Adipocyte (in vitro differentiated cells): ENCODE data around the gene PABPC1L2B.
"Not testable (repeated sequence)": the region's sequence is repeated elsewhere in the genome, so short reads cannot be mapped to it uniquely, and the experiment has no call there.

Source experiments
- DNase-seq: peaks from one replicate; pipeline ENCODE4 v3.0.0-alpha.2; 2015; ENCODE audit warnings: low read depth
- H3K27me3 ChIP-seq: replicated peaks from 2 replicates; pipeline ENCODE4 v1.7.0; 2013; ENCODE audit warnings: mild to moderate bottlenecking, low read length, moderate library complexity; ENCODE audit not compliant: control insufficient read depth, insufficient read depth
- H3K36me3 ChIP-seq: 2 replicates; pipeline ENCODE4 v1.7.0; 2013; ENCODE audit warnings: low read length, mild to moderate bottlenecking, moderate library complexity; ENCODE audit not compliant: control insufficient read depth, insufficient read depth, severe bottlenecking
- H3K4me1 ChIP-seq: 2 replicates; pipeline ENCODE4 v1.7.0; 2013; ENCODE audit warnings: mild to moderate bottlenecking, low read length, moderate library complexity; ENCODE audit not compliant: control insufficient read depth, insufficient read depth
- H3K4me3 ChIP-seq: 2 replicates; pipeline ENCODE4 v1.7.0; 2013; ENCODE audit warnings: mild to moderate bottlenecking, low read length, moderate library complexity
- H3K9ac ChIP-seq: 2 replicates; pipeline ENCODE4 v1.7.0; 2013; ENCODE audit warnings: mild to moderate bottlenecking, low read length, moderate library complexity
- H3K9me3 ChIP-seq: 2 replicates; pipeline ENCODE4 v1.7.0; 2013; ENCODE audit warnings: mild to moderate bottlenecking, low read length, moderate library complexity; ENCODE audit not compliant: control insufficient read depth

The PABPC1L2B gene

DNA sequence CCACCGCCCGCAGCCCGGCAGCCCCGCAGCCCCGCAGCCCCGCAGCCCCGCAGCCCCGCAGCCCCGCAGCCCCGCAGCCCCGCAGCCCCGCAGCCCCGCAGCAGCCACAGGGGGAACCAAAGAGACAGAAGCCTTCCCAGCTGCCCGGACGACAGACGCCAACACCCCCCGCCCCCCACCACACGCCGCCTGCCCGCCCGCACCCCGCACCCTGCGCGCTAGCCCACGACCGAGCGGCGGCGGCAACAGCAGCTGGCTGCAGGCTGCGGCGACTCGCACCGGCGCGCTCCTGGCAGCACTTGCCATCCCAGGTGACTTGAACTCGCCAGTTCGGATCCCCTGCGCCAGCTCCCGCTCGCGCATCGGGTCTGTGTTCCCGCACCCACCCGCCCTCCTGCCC, at the start of gene PABPC1L2B:
TSS of gene PABPC1L2B (plus strand) at position 207 of the 400 bp plus-strand sequence. CDS start 704 bp downstream, outside the sequence.
- not testable (repeated sequence) for DNase-seq, H3K9me3 ChIP-seq, H3K9ac ChIP-seq, H3K36me3 ChIP-seq, H3K4me1 ChIP-seq, H3K4me3 ChIP-seq, H3K27me3 ChIP-seq

DNA sequence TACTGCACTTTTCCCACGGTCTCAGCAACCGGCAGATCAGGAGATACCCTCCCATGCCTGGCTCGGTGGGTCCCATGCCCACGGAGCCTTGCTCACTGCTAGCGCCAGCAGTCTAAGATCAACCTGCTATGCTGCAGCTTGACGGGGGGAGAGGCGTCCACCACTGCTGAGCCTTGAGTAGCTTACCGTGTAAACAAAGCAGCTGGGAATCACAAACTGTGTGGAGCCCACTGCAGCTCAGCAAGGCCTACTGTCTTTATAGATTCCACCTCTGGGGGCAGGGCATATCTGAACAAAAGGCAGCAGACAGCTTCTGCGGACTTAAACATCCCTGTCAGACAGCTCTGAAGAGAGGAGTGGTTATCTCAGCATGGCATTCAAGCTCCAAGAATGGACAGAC, 42.8 kb upstream of the PABPC1L2B start:
- not testable (repeated sequence) for H3K36me3 ChIP-seq, H3K27me3 ChIP-seq, H3K4me1 ChIP-seq, H3K9ac ChIP-seq, DNase-seq, H3K4me3 ChIP-seq, H3K9me3 ChIP-seq

DNA sequence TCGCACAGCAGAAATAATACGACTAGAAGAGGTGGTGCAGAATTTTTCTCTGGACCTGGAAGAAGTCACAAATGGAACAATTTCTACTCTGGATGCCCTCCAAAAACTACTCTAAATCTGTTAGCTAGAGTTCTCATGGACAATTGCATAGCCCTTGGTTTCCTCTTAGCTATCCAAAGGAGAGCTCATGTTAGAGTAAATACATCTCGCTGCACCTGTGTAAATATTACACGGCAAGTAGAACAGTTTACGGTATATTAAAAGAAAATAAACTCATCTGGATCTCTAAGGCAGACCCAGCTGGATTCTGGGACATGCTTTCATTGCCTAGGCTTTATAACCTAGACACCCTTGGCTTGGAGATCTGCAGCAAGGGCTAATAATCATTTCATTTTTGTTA, 30.9 kb upstream of the PABPC1L2B start:
- not testable (repeated sequence) for H3K9me3 ChIP-seq, H3K27me3 ChIP-seq, DNase-seq, H3K4me3 ChIP-seq, H3K36me3 ChIP-seq, H3K4me1 ChIP-seq, H3K9ac ChIP-seq

DNA sequence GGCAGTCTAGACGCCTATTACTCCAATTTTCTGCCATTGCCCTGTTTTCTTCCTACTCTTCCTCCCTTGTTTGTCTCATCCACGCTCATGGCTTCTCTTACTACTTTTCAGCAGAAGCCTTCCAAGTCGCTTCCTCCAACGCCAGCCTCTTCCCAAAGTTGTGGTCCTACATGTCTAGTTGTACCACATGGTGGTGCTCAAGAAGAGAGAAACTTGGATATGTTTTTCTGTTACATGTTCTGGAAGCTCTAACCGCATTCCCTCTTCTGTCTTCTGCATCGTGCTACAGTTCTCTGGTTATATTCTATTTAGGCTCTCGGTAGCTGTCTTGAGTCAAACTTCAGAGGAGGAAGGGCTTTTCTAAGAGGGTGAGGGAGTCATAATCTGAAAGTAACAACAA, 27.9 kb upstream of the PABPC1L2B start:
- not testable (repeated sequence) for H3K27me3 ChIP-seq, H3K4me1 ChIP-seq, H3K9ac ChIP-seq, H3K36me3 ChIP-seq, H3K9me3 ChIP-seq, DNase-seq, H3K4me3 ChIP-seq

DNA sequence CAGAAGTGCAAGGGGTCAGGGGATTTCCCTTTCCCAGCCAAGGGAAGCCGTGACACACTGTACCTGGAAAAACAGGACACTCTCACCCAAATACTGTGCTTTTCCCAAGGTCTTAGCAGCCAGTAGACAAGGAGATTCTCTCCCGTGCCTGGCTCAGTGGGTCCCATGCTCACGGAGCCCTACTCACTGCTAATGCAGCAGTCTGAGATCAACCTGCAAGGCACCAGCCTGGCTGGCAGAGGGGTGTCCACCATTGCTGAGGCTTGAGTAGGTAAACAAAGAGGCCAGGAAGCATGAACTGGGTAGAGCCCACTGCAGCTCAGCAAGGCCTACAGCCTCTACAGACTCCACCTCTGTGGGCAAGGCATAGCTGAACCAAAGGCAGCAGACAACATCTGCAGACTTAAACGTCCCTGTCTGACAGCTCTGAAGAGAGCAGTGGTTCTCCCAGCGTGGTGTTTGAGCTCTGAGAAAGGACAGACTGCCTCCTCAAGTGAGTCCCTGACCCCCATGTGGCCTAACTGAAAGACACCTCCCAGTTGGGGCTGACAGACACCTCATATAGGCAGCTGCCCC, 21.8 kb upstream of the PABPC1L2B start:
- H3K4me1 ChIP-seq, H3K4me3 ChIP-seq, H3K27me3 ChIP-seq, H3K9ac ChIP-seq, H3K36me3 ChIP-seq, DNase-seq: not testable (repeated sequence)
- peaks cover 11% of the 10 kb centered on the region for H3K9me3 ChIP-seq

DNA sequence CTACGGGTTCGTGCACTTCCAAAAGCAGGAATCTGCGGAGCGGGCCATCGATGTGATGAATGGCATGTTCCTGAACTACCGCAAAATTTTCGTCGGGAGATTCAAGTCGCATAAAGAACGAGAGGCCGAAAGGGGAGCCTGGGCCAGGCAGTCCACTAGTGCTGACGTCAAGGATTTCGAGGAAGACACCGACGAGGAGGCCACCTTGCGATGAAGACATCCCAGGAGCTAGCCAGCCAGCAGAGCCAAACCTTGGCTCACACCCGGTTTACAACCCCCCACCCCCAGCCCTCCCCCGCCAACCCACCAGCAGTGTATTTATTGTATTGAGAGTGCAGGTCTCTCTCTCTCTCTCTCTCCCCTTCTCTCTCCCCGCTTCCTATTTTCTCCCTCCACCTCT, 1.3 kb downstream of the PABPC1L2B start:
- not testable (repeated sequence) for H3K4me1 ChIP-seq, DNase-seq, H3K4me3 ChIP-seq, H3K36me3 ChIP-seq, H3K9ac ChIP-seq, H3K27me3 ChIP-seq, H3K9me3 ChIP-seq

DNA sequence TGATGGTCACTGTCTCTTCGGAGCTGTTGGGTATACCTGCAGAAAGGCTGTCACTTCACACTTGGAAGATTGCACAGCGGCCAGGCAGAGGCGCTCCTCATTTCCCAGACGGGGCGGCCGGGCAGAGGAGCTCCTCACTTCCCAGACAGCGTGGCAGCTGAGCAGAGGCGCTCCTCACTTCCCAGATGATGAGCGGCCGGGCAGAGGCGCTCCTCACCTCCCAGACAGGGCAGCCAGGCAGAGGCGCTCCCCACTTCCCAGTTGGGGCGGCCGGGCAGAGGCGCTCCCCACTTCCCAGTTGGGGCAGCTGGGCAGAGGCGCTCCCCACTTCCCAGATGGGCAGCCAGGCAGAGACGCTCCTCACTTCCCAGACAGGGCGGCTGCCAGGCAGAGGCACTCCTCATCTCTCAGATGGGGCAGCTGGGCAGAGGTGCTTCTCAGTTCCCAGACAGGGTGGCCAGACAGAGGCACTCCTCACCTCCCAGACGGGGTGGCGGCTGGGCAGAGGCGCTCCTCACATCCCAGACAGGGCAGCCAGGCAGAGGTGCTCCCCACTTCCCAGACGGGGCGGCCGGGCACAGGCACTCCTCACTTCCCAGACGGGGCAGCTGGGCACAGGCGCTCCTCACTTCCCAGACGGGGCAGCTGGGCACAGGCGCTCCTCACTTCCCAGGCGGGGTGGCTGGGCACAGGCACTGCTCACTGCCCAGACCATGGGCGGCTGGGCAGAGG, 18.8 kb downstream of the PABPC1L2B start:
- H3K9me3 ChIP-seq, result peaks cover 29% of the 10 kb centered on the region
- no peak overlapping the region for H3K9ac ChIP-seq
- no peak for DNase-seq
- H3K4me3 ChIP-seq, result no peak overlapping the region
- H3K27me3 ChIP-seq, result no peaks in the 10 kb centered on the region
- H3K36me3 ChIP-seq, result no peaks in the 10 kb centered on the region
- no peaks in the 10 kb centered on the region for H3K4me1 ChIP-seq

DNA sequence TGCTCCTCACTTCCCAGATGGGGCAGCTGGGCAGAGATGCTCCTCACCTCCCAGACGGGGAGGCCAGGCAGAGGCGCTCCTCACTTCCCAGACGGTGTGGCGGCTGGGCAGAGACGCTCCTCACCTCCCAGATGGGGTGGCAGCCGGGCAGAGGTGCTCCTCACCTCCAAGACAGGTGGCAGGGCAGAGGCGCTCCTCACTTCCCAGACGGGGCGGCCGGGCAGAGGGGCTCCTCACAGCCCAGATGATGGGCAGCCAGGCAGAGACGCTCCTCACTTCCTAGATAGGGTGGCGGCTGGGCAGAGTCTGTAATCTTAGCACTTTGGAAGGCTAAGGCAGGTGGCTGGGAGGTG, 19.3 kb downstream of the PABPC1L2B start:
- not testable (repeated sequence) for H3K4me3 ChIP-seq, H3K4me1 ChIP-seq, H3K27me3 ChIP-seq, H3K36me3 ChIP-seq, H3K9ac ChIP-seq, DNase-seq
- H3K9me3 ChIP-seq, result peaks cover 29% of the 10 kb centered on the region

DNA sequence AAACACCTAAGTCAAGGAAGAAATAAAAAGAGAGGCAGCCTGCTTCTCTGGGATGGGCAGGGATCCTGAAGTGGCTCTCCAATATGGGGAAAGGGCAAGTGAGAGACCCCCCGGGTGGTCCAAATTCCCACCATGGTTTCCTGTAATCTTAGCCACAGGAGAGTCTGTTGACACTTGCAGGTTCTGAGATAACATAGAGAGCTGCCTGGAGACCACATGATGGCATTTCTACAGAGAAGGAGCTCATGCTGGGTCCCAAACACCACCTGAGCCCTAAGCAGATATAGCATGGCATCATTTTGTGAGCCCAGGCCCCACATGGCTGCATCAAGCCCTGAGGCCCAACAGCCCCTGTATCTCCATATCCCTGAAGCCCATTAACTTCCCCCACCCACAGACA, 26.1 kb downstream of the PABPC1L2B start:
- Histone ChIP-seq H3K9me3 (peaks cover 35% of the 10 kb centered on the region), H3K36me3 (no peaks in the 10 kb centered on the region), H3K4me3 (no peak overlapping the region), H3K4me1 (no peaks in the 10 kb centered on the region), H3K9ac (no peak overlapping the region), H3K27me3 (no peaks in the 10 kb centered on the region)
- no peak for DNase-seq
